Stimulated activated naive CD8-positive, alpha-beta T cell treated with anti-CD3 and anti-CD28 coated beads, Interleukin-15, Interleukin-2, amounts not matched to agents 100 U/mL and 50 U/mL, for 24 hours (primary cell): ENCODE data around the gene PDZD2.
"Not testable (repeated sequence)": the region's sequence is repeated elsewhere in the genome, so short reads cannot be mapped to it uniquely, and the experiment has no call there.

Experiments
- ATAC-seq: fragments of 150-1000 bp; cut with Tn5 transposase; one replicate; pipeline ENCODE4 v1.10.0; 2021
- DNase-seq: peaks from one replicate; pipeline ENCODE4 v3.0.0; 2021

PDZD2 gene

GRCh38 chr5:32080565-32080964 lies 441.6 kb downstream of the PDZD2 start:
- not testable (repeated sequence) for ATAC-seq, DNase-seq

- no peak for DNase-seq
- ATAC-seq: no peak
These were observed 443.8 kb downstream of the PDZD2 start for GRCh38 chr5:32082701-32083100.

DNA sequence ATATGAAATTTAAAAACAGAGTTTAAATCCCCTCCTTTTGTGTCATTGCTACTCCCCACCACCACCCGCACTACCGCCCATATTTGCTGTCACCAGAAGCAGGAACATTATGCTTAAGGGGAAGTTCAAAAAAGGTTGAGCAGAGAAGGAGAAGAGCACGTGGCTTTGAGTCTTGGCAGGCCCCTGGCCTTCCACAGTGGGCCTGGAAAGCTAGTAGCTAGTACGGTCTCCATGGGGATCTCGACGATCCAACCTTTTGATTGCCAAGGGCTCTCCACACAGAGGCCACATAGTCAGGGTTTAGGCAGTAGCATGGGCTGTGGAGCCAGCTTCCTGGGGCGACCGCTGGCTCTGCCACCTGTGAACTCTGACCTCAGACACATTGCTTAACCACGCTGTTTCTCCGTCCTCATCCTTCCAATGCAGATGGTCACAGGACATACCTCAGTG lies 445.1 kb downstream of the PDZD2 start:
- ATAC-seq (no peak), DNase-seq (no peak)

GRCh38 chr5:32087086-32088082 lies 448.5 kb downstream of the PDZD2 start:
- DNase-seq: no peak
- no peak for ATAC-seq

DNA sequence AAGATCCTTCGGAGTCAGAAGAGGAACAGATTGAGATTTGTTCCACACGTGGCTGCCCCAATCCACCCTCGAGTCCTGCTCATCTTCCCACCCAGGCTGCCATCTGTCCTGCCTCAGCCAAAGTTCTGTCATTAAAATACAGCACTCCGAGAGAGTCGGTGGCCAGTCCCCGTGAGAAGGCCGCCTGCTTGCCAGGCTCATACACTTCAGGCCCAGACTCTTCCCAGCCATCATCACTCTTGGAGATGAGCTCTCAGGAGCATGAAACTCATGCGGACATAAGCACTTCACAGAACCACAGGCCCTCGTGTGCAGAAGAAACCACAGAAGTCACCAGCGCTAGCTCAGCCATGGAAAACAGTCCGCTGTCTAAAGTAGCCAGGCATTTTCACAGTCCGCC lies 449.3 kb downstream of the PDZD2 start:
- DNase-seq (no peak), ATAC-seq (no peak)

- ATAC-seq: no peak
- no peak for DNase-seq
These were observed 450.4 kb downstream of the PDZD2 start for GRCh38 chr5:32089146-32090000.

GRCh38 chr5:32090026-32090754 lies 451.3 kb downstream of the PDZD2 start:
- no peak for DNase-seq
- no peak for ATAC-seq

DNA sequence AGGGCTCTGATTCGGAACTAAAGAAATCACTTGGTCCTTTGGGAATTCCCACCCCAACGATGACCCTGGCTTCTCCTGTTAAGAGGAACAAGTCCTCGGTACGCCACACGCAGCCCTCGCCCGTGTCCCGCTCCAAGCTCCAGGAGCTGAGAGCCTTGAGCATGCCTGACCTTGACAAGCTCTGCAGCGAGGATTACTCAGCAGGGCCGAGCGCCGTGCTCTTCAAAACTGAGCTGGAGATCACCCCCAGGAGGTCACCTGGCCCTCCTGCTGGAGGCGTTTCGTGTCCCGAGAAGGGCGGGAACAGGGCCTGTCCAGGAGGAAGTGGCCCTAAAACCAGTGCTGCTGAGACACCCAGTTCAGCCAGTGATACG lies 451.8 kb downstream of the PDZD2 start:
- ATAC-seq (no peak), DNase-seq (no peak)

DNA sequence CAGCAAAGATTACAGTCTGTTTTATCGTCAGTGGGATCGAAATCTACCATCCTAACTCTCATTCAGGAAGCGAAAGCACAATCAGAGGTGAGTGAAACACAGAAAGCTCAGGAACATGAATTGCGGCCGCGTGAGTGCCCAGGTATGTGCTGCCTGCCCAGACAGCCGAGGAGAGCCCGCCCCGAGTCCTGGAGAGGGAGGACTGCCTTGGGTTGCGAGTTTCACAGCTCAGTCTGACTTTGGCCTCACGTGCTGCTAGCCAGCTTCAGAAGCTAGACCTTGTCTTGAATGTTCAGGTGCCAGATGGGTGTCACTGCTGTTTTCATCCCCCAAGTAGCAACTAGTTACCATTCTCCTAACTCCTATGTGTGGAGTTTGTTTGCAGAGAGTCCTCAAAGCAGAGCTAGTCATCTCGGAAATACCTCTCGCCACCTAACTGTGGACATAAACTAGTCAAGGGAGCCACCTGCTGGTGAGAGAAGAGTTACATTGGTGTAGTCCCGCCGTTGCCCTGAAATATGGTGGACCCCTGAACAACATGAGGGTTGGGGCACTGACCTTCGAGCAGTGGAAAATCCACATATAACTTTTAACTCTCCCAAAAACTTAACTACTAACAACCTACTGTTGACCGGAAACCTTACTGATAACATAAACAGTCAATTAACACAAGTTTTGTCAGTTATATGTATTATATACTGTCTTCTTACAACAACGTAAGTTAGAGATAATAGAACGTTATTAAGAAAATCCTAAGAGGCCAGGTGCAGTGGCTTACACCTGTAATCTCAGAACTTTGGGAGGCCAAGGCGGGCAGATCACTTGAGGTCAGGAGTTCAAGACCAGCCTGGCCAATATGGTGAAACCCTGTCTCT lies 454.2 kb downstream of the PDZD2 start:
- ATAC-seq (peak; percentile 89), DNase-seq (peak; percentile 74)

- ATAC-seq (no peak), DNase-seq (no peak)
These were observed 455.8 kb downstream of the PDZD2 start for GRCh38 chr5:32094691-32095090.

DNA sequence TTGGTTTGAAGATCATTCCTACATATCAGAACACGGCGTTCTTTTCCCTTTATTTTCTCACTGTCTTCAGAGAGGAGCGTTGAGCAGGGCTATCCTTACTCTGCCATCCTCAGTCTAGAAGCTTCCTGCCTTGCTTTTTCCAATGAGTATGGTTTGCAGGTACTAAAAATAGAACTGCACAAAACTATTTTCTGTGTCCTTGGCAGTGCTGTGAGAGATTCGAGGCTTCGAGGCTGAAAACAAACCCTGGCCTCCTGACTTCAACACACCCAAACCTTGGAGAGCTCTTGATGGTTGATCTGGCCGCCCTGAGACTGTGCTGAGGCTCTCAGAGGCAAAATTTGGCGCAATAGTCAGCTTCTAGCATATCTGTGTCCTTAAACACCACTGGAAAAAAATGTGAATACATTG lies 456.3 kb downstream of the PDZD2 start:
- no peak for DNase-seq
- no peak for ATAC-seq

DNA sequence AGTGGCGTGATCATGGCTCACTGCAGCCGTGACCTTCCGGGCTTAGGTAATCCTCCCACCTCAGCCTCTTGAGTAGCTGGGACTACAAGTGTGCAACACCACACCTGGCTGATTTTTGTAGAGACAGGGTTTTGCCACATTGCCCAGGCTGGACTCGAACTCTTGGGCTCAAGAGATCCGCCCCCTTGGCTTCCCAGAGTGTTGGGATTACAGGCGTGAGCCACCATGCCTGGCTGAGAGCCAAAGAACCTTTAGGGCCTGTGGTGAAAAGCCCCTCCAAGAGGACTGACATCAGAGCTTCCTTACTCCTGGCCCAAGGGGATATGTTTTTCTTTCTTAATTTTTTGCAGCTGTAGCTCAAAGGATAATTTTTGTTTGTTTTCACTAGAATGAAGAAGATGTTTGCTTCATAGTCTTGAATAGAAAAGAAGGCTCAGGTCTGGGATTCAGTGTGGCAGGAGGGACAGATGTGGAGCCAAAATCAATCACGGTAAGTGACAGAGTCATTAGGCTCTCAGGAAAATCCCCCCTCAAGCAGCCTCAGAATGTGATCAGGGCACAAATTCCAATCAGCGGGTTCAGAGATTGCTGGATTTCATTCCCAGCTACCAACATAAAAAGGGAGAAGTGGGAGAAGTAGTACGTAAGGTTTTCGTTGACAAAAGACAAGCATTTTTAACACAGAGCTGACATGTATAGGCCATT lies 458.1 kb downstream of the PDZD2 start:
- DNase-seq: no peak

GRCh38 chr5:32098291-32098690 lies 459.4 kb downstream of the PDZD2 start:
- DNase-seq: no peak

More for the DNA sequence above, 458.1 kb downstream of the PDZD2 start:
- no peak for ATAC-seq

GRCh38 chr5:32098890-32099310 lies 460.0 kb downstream of the PDZD2 start:
- ATAC-seq: no peak
- no peak for DNase-seq

More at GRCh38 chr5:32098291-32098690, 459.4 kb downstream of the PDZD2 start:
- ATAC-seq: no peak

DNA sequence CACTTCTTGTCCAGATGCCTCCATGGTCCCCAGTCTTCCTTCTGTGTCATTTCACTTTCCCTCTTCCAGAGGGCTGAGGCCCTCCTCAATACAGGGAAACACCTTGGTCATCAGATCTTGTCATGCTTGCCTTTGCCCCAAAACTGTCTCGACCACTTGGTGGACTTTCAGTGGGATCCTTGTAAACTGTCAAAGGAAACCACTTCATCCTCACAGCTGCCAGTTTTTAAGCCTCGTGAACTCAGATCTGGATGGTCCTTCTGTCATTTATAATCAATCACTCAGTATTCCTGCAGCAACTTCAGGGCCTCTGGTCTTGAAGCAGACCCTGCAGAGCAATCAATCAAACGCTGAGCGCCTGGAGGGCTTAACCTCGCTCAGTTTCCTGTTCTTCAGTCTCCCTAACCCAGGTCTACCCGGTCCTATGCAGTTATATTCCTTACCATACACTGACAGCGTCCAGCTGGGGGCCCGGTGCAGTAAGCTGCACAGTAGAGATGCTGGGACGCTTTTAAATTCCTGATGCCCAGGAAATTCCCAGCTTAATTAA lies 460.6 kb downstream of the PDZD2 start:
- DNase-seq: no peak
- no peak for ATAC-seq

- no peak for ATAC-seq
- DNase-seq: no peak
These were observed 461.3 kb downstream of the PDZD2 start for GRCh38 chr5:32100230-32100629.

- ATAC-seq: no peak
These were observed 461.9 kb downstream of the PDZD2 start for GRCh38 chr5:32100691-32101302.

GRCh38 chr5:32102254-32102986 lies 463.5 kb downstream of the PDZD2 start:
- ATAC-seq: no peak

More at GRCh38 chr5:32100691-32101302, 461.9 kb downstream of the PDZD2 start:
- no peak for DNase-seq

GRCh38 chr5:32103521-32103920 lies 464.6 kb downstream of the PDZD2 start:
- DNase-seq (no peak), ATAC-seq (no peak)

More at GRCh38 chr5:32102254-32102986, 463.5 kb downstream of the PDZD2 start:
- DNase-seq: no peak
